Right lung (tissue), 5 donors: Measurements from ENCODE around the gene CCNG2. TPM values are rescaled to one million over a fixed set of nuclear protein-coding genes. Genes with fewer than 3 reads are reported as not detected.

Experiments used
- DNase-seq, 2 donors: peaks; one replicate each; pipeline ENCODE4 v3.0.0-alpha.2; 2013
- polyA plus RNA-seq, 5 donors: library from polyadenylated mRNA; unstranded; fragments of 120-200 nt; gene quantifications; one replicate each; pipeline versions ENCODE4 v1.2.1 to v1.2.3, GENCODE V29; 2013; ENCODE audit warnings: inconsistent platforms in 1 of 5, low replicate concordance in 1 of 5; ENCODE audit not compliant: insufficient read length in 5 of 5, insufficient read depth in 1 of 5

Gene CCNG2
- polyA plus RNA-seq, 5 donors: 78.1 to 125 (median 114) TPM

GRCh38 chr4:77145842-77146185, 11.2 kb upstream of the CCNG2 start:
- DNase-seq: no peak

GRCh38 chr4:77146186-77147078, 10.6 kb upstream of the CCNG2 start:
- DNase-seq: no peak

- no peak for DNase-seq
Measured at GRCh38 chr4:77147079-77147782, 9.8 kb upstream of the CCNG2 start.

GRCh38 chr4:77148078-77148477, 8.9 kb upstream of the CCNG2 start:
- no peak for DNase-seq

GRCh38 chr4:77149789-77150188, 7.2 kb upstream of the CCNG2 start:
- DNase-seq: no peak

GRCh38 chr4:77151241-77151640, 5.8 kb upstream of the CCNG2 start:
- DNase-seq: no peak

GRCh38 chr4:77152421-77152820, 4.6 kb upstream of the CCNG2 start:
- no peak for DNase-seq

GRCh38 chr4:77153006-77153405, 4.0 kb upstream of the CCNG2 start:
- DNase-seq: no peak

GRCh38 chr4:77154065-77154464, 2.9 kb upstream of the CCNG2 start:
- no peak for DNase-seq

GRCh38 chr4:77154761-77155499, 2.1 kb upstream of the CCNG2 start:
- no peak for DNase-seq

GRCh38 chr4:77155631-77156452, 1.2 kb upstream of the CCNG2 start:
- DNase-seq: no peak

- DNase-seq: peak; percentile 99
Measured at GRCh38 chr4:77156533-77156911, 485 bp upstream of the CCNG2 start.

- DNase-seq: peak; percentile 94 to 95
Measured at GRCh38 chr4:77157859-77158486, 966 bp downstream of the CCNG2 start.

- DNase-seq: no peak
Measured at GRCh38 chr4:77158487-77158861, 1.5 kb downstream of the CCNG2 start.

- DNase-seq: no peak
Measured at GRCh38 chr4:77159806-77160205, 2.8 kb downstream of the CCNG2 start.

- no peak for DNase-seq
Measured at GRCh38 chr4:77163641-77164040, 6.6 kb downstream of the CCNG2 start.

GRCh38 chr4:77167173-77167572, 10.2 kb downstream of the CCNG2 start:
- no peak for DNase-seq

GRCh38 chr4:77167866-77168265, 10.9 kb downstream of the CCNG2 start:
- DNase-seq: no peak

- no peak for DNase-seq
Measured at GRCh38 chr4:77169481-77169880, 12.5 kb downstream of the CCNG2 start.

- no peak for DNase-seq
Measured at GRCh38 chr4:77170926-77171325, 13.9 kb downstream of the CCNG2 start.

- DNase-seq: no peak
Measured at GRCh38 chr4:77172336-77172735, 15.3 kb downstream of the CCNG2 start.
